IPS-NIHi7 (cell line): ENCODE results near the gene NDUFS8.

ENCODE experiments used
- DNase-seq: peaks from one replicate; pipeline ENCODE4 v3.0.0; 2012; ENCODE audit warnings: mixed read lengths; ENCODE audit errors: extremely low spot score

Gene NDUFS8

GRCh38 chr11:68002938-68003845 is 27.3 kb upstream of the NDUFS8 start:
- peak; percentile 43 for DNase-seq

GRCh38 chr11:68003846-68004550 is 26.5 kb upstream of the NDUFS8 start, which contains the start of gene UNC93B1:
Gene UNC93B1 (minus strand): TSS chr11:68004097. CDS start chr11:68004043, 54 bp downstream.
- peak; percentile 81 for DNase-seq

- DNase-seq = no peak
Observed at GRCh38 chr11:68004551-68005335, 25.7 kb upstream of the NDUFS8 start.

- DNase-seq = no peak
Observed at GRCh38 chr11:68006606-68007166, 23.8 kb upstream of the NDUFS8 start.

GRCh38 chr11:68007498-68008380 is 22.7 kb upstream of the NDUFS8 start:
- no peak for DNase-seq

- DNase-seq = no peak
Observed at GRCh38 chr11:68008381-68009337, 21.8 kb upstream of the NDUFS8 start.

- no peak for DNase-seq
Observed at GRCh38 chr11:68009391-68010089, 20.9 kb upstream of the NDUFS8 start.

GRCh38 chr11:68010090-68011041 is 20.1 kb upstream of the NDUFS8 start, which contains the start of gene ALDH3B1:
Gene ALDH3B1 (plus strand): TSS chr11:68010327. CDS start chr11:68015298, 4,971 bp downstream.
- peak; percentile 51 for DNase-seq

GRCh38 chr11:68011051-68011943 is 19.2 kb upstream of the NDUFS8 start:
- no peak for DNase-seq

GRCh38 chr11:68012044-68012842 is 18.2 kb upstream of the NDUFS8 start:
- no peak for DNase-seq

GRCh38 chr11:68012843-68013610 is 17.5 kb upstream of the NDUFS8 start:
- DNase-seq = no peak

GRCh38 chr11:68013611-68014156 is 16.8 kb upstream of the NDUFS8 start:
- DNase-seq = no peak

- DNase-seq = no peak
Observed at GRCh38 chr11:68014157-68014946, 16.1 kb upstream of the NDUFS8 start.

GRCh38 chr11:68014947-68015447 is 15.5 kb upstream of the NDUFS8 start:
- DNase-seq = no peak
